ENCODE data around the gene SOWAHB.
"Not testable (repeated sequence)": the region's sequence is repeated elsewhere in the genome, so short reads cannot be mapped to it uniquely, and the experiment has no call there.

Gene SOWAHB

GRCh38 chr4:76895619-76896018 lies 2.3 kb downstream of the SOWAHB start:
- DNase-seq (ENCODE audit: low spot score) = no peak

DNA sequence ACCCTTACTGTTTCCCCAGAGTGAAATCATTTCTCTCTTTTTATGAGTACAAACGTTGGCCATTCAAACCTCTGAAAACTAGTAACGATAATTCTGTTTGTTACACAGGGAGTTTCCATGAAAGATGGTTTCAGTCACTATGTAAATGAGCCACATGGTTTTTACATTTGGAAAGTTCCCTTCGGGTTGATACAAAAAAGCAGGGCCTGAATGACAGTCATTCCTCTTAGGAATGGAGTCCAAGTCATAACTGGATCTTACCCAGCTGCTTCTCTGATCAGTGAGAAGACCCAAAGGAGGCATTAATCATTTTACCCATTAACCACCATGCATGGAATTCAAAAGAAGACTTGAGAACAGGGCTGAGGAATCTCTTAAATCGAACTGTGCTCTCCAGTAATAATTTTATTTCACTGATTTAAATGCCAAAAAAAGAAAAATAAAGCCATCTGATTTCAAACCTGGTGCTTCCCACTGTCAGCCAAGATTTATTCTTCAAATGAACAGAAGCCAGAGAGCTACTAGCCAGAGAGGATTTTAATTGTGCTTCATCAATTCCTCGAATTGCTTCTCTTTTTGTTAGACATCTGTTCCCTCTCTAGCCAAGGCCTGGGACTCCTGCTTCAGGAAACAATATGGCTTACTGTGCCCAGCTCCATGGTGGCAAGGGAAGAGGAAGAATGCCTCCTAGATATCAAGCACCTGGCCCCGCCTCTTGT lies 3.2 kb downstream of the SOWAHB start:
- DNase-seq (ENCODE audit: low spot score) = no peak

DNA sequence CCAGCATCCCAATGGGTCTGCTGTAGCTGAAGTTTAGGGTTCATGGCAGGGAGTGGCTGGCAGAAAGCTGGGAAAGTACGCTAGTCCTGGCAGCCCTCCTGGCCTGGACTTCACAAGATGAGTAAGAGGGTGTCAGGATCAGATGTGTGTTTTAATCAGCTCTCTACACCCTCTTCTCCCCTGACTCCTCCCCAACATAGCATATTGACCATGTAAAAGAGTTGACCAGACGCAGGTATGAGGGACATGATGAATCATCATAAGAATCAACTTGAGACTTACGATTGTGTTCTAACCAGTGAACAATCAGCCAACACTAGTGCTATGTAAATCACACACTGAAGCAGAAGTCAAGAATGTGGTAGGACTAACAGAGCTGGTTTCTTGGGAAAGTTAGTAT lies 5.3 kb downstream of the SOWAHB start:
- DNase-seq (ENCODE audit: low spot score) = no peak

- no peak for DNase-seq (ENCODE audit: low spot score)
Measured at GRCh38 chr4:76892001-76892400, 5.9 kb downstream of the SOWAHB start.

GRCh38 chr4:76886848-76887441 lies 11.0 kb downstream of the SOWAHB start:
- DNase-seq (ENCODE audit: low spot score) = no peak

GRCh38 chr4:76886214-76886613 lies 11.7 kb downstream of the SOWAHB start:
- DNase-seq (ENCODE audit: low spot score) = no peak

- no peak for DNase-seq (ENCODE audit: low spot score)
Measured at GRCh38 chr4:76883147-76883546, 14.8 kb downstream of the SOWAHB start.

DNA sequence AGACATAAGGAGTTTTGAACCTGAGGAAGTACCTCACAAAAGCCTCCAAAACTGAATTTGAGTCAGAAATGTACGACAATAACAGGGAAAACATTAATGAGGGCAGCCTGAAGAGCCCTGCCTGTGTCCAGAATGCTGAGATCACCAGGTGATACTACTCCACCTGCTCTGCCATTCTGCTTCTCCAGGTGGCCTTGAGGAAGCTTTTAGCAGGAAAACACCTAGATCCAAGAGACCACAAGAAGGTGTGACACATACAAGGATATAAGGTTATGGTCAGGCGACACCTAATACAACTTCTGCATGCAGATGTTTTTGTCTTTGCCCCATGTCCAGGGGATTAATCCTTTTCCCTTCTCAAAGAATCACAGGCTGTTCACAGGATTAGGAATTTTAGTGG lies 15.3 kb downstream of the SOWAHB start:
- DNase-seq (ENCODE audit: low spot score) = no peak

DNA sequence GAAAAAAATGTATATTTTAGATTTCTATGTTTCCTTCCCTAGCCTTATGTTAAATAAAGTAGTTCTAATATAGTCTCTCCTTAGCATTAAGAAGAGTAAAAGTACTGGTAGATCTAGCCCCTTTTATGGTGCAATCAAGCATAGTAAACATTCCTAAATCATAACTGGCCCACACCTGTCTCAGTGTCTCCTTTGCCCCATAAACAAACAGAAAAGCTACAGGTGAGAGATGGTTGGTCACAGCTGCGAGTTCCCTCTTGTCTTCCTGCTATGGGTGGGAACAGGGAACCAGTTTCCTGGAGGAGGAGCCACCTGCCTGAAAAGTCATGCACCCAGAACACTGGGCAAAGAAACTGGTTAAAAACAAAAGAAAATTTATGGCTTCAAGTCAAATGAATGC lies 16.6 kb downstream of the SOWAHB start:
- no peak for DNase-seq (ENCODE audit: low spot score)

GRCh38 chr4:76879731-76880364 lies 18.1 kb downstream of the SOWAHB start:
- DNase-seq (ENCODE audit: low spot score) = no peak

GRCh38 chr4:76878641-76879165 lies 19.2 kb downstream of the SOWAHB start:
- DNase-seq (ENCODE audit: low spot score) = not testable (repeated sequence)

GRCh38 chr4:76874176-76874575 lies 23.8 kb downstream of the SOWAHB start:
- no peak for DNase-seq (ENCODE audit: low spot score)

- DNase-seq (ENCODE audit: low spot score) = no peak
Measured at GRCh38 chr4:76873495-76873894, 24.4 kb downstream of the SOWAHB start.

GRCh38 chr4:76872556-76872955 lies 25.4 kb downstream of the SOWAHB start:
- no peak for DNase-seq (ENCODE audit: low spot score)

GRCh38 chr4:76868780-76869179 lies 29.2 kb downstream of the SOWAHB start:
- DNase-seq (ENCODE audit: low spot score) = not testable (repeated sequence)

- DNase-seq (ENCODE audit: low spot score) = no peak
Measured at GRCh38 chr4:76867880-76868655, 29.9 kb downstream of the SOWAHB start.

DNA sequence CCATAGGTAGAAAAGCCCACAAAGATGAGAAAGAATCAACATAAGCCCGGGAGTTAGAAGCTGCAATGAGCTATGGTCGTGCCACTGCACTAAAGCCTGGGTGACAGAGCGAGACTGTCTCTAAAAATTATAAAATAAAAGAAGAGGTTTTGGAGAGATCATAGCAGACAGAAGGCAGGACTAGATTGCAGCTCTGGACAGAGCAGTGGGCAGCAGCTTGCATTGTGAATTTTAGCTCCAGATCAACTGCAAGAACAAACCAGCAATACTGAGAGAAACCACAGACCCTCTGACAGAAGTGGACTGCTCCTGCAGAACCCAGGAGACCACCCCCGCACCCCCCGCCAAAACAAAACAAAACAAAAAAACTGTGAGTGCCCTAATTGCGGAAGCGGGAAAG lies 30.6 kb downstream of the SOWAHB start:
- DNase-seq (ENCODE audit: low spot score) = no peak

GRCh38 chr4:76866641-76867040 lies 31.3 kb downstream of the SOWAHB start:
- no peak for DNase-seq (ENCODE audit: low spot score)

GRCh38 chr4:76858319-76858718 lies 39.6 kb downstream of the SOWAHB start:
- no peak for DNase-seq (ENCODE audit: low spot score)

- no peak for DNase-seq (ENCODE audit: low spot score)
Measured at GRCh38 chr4:76857074-76857409, 40.9 kb downstream of the SOWAHB start.

DNA sequence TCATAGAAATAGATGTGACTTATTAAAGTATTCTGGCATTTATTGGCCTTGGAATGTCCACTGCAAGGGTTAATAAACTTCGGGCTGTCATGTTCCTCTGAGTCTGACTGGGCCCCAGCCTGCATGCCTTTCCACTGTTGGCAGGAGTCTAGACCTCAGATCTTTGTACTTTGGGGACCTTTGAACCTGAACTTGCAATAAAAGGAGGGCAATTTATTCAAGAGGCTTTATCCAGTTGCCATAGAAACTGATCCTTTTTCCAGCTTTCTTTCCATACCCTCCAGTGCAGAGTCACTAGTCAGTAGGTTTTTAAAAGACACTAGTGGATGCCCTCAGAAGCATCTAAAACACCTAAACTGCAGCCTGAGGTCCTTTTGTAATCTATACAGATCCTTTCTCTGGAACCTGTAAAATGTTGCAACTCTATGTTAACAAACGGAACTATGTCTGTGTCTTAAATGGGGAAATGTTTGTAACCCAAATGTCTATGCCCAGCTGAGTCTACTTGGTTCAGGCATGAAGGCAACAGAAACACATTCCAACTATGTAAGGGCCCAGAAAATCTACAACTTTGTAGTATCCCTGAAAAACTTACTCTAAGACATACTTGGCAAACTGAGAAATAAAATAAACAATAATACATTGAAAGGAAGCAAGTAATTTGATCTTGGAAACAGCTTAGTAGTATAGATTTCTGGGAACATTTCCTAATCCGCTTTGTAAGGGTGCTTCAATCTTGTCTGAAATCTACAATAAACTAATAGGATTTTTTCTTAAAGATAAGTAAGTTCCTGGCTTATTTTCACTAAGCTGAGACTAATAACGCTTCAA lies 41.5 kb downstream of the SOWAHB start:
- DNase-seq (ENCODE audit: low spot score) = no peak

DNA sequence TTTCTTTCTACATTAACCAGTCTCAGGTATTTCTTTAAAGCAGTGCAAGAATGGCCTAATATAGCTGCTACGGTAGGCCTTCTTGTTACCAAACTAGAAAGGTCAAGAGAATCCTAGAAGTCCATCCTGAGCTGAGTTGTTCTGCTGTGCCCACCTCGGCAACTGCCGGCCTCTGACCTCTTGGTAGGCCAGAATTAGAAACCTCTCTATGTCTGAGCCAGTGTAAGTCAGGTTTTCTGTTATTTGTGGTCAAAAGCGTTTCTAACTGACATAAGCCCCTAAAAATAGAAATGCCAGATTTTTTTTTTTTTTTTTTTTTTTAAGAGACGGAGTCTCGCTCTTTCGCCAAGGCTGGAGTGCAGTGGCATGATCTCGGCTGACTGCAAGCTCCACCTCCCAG lies 43.1 kb downstream of the SOWAHB start:
- no peak for DNase-seq (ENCODE audit: low spot score)

All from CD4-positive, alpha-beta T cell treated with Interleukin-15 for 4 hours (primary cell).